ENCODE data around the gene SSTR4.

Gene SSTR4

GRCh38 chr20:23018432-23018831 is 16.7 kb upstream of the SSTR4 start:
- TF ChIP-seq CTCF (IDR thresholded peaks at IDR 0.05; ENCODE audit: insufficient read depth, missing control alignments) = no peak
- no peak for DNase-seq (ENCODE audit: insufficient read length, low spot score)
- FAIRE-seq = no peak

GRCh38 chr20:23018941-23019340 is 16.2 kb upstream of the SSTR4 start:
- DNase-seq (ENCODE audit: insufficient read length, low spot score) = no peak
- FAIRE-seq = no peak
- TF ChIP-seq CTCF (IDR thresholded peaks at IDR 0.05; ENCODE audit: insufficient read depth, missing control alignments) = no peak

- no peak for DNase-seq (ENCODE audit: insufficient read length, low spot score)
- TF ChIP-seq CTCF (IDR thresholded peaks at IDR 0.05; ENCODE audit: insufficient read depth, missing control alignments) = no peak
- FAIRE-seq = no peak
These were observed 15.7 kb upstream of the SSTR4 start for GRCh38 chr20:23019403-23019802.

- FAIRE-seq (no peak), DNase-seq (ENCODE audit: insufficient read length, low spot score) (no peak)
- TF ChIP-seq CTCF (IDR thresholded peaks at IDR 0.05; ENCODE audit: insufficient read depth, missing control alignments) = no peak
These were observed 14.7 kb upstream of the SSTR4 start for GRCh38 chr20:23020230-23021018.

- no peak for FAIRE-seq
- no peak for DNase-seq (ENCODE audit: insufficient read length, low spot score)
- TF ChIP-seq CTCF (IDR thresholded peaks at IDR 0.05; ENCODE audit: insufficient read depth, missing control alignments) = no peak
These were observed 13.6 kb upstream of the SSTR4 start for GRCh38 chr20:23021541-23021940.

GRCh38 chr20:23021951-23022350 is 13.2 kb upstream of the SSTR4 start:
- no peak for FAIRE-seq
- TF ChIP-seq CTCF (IDR thresholded peaks at IDR 0.05; ENCODE audit: insufficient read depth, missing control alignments) = no peak
- no peak for DNase-seq (ENCODE audit: insufficient read length, low spot score)

GRCh38 chr20:23022849-23023248 is 12.3 kb upstream of the SSTR4 start:
- no peak for TF ChIP-seq CTCF (IDR thresholded peaks at IDR 0.05; ENCODE audit: insufficient read depth, missing control alignments)
- DNase-seq (ENCODE audit: insufficient read length, low spot score) (no peak), FAIRE-seq (no peak)
